Gastroesophageal sphincter (tissue), 3 donors: Measurements from ENCODE around the gene TPRG1L.
"Not testable (repeated sequence)": the region's sequence is repeated elsewhere in the genome, so short reads cannot be mapped to it uniquely, and the experiment has no call there.

Experiments used
- EP300 ChIP-seq: sonication (generic); formaldehyde crosslinking; IDR thresholded peaks from one replicate; pipeline ENCODE4 v1.6.1; 2017; ENCODE audit warnings: antibody characterized with exemption, mild to moderate bottlenecking
- POLR2A ChIP-seq, 2 donors: fragments of 450-650 bp; IDR thresholded peaks; one replicate each; pipeline ENCODE4 v1.6.1; 2017; ENCODE audit warnings: antibody characterized with exemption in 2 of 2, mild to moderate bottlenecking in 2 of 2, moderate library complexity in 1 of 2
- POLR2AphosphoS5 ChIP-seq: sonication (generic); formaldehyde crosslinking; IDR thresholded peaks from one replicate; pipeline ENCODE4 v1.6.1; 2017; ENCODE audit warnings: antibody characterized with exemption
- TF ChIP-seq, protein P1 (sequence below), 4 experiments: fragments of 200-600 bp in 2 of 4; fragments of 450-650 bp in 2 of 4; sonication (generic) in 1 of 4; IDR thresholded peaks; one replicate each; pipeline ENCODE4 v1.5.1; 2017 to 2019; ENCODE audit warnings: antibody characterized with exemption in 4 of 4, mild to moderate bottlenecking in 2 of 4, moderate library complexity in 2 of 4

DNA sequence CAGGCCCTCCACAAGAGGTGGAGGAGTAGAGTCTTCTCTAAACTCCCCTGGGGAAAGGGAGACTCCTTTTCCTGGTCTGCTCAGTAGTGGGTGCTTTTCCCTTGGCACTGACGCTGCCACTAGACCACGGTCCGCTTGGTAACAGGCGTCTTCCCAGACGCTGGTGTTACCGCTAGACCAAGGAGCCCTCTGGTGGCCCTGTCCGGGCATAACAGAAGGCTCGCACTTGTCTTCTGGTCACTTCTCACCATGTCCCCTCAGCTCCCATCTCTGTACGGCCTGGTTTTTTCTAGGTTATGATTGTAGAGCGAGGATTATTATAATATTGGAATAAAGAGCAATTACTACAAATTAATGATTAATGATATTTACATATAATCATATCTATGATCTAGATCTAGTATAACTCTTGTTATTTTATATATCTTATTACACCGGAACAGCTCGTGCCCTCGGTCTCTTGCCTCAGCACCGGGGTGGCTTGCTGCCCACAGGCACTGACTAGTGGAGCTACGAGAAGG, 3.6 kb upstream of the TPRG1L start:
- not testable (repeated sequence) for TF ChIP-seq POLR2AphosphoS5; EP300; POLR2A (IDR thresholded peaks at IDR 0.05)
- TF ChIP-seq, protein P1, sequence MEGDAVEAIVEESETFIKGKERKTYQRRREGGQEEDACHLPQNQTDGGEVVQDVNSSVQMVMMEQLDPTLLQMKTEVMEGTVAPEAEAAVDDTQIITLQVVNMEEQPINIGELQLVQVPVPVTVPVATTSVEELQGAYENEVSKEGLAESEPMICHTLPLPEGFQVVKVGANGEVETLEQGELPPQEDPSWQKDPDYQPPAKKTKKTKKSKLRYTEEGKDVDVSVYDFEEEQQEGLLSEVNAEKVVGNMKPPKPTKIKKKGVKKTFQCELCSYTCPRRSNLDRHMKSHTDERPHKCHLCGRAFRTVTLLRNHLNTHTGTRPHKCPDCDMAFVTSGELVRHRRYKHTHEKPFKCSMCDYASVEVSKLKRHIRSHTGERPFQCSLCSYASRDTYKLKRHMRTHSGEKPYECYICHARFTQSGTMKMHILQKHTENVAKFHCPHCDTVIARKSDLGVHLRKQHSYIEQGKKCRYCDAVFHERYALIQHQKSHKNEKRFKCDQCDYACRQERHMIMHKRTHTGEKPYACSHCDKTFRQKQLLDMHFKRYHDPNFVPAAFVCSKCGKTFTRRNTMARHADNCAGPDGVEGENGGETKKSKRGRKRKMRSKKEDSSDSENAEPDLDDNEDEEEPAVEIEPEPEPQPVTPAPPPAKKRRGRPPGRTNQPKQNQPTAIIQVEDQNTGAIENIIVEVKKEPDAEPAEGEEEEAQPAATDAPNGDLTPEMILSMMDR (IDR thresholded peaks at IDR 0.05), result peak in 3 of 4 experiments; percentile 66 to 72 (median 70)
